Lung (tissue), 12 donors: ENCODE results near the gene S100PBP. TPM values are rescaled to one million over a fixed set of nuclear protein-coding genes. Genes with fewer than 3 reads are reported as not detected.

Experiments
- ATAC-seq: fragments of 200-7000 bp; cut with Tn5 transposase; one replicate; pipeline ENCODE4 v1.9.1; 2020; ENCODE audit warnings: moderate number of reproducible peaks; ENCODE audit not compliant: insufficient read depth, low FRiP score
- DNase-seq, 3 donors: peaks; one replicate each; pipeline ENCODE4 v3.0.0-alpha.2; 2013 to 2017
- H3K27ac ChIP-seq, 2 donors: one replicate each; pipeline ENCODE4 v1.5.1; 2013; ENCODE audit warnings: mild to moderate bottlenecking in 2 of 2, moderate library complexity in 2 of 2, control low read depth in 1 of 2, inconsistent platforms in 1 of 2, low read depth in 1 of 2, low read length in 1 of 2
- H3K27me3 ChIP-seq, 3 donors: one replicate each; pipeline ENCODE4 v1.5.1; 2013; ENCODE audit warnings: low read length in 2 of 3; ENCODE audit not compliant: control insufficient read depth in 3 of 3, insufficient read depth in 3 of 3
- H3K36me3 ChIP-seq, 4 donors: one replicate each; pipeline ENCODE4 v1.5.1; 2013; ENCODE audit warnings: low read length in 4 of 4, mild to moderate bottlenecking in 1 of 4, moderate library complexity in 1 of 4; ENCODE audit not compliant: control insufficient read depth in 4 of 4, insufficient read depth in 4 of 4
- H3K4me1 ChIP-seq, 5 donors: one replicate each; pipeline ENCODE4 v1.5.1; 2013; ENCODE audit warnings: low read length in 5 of 5, mild to moderate bottlenecking in 2 of 5, moderate library complexity in 1 of 5; ENCODE audit not compliant: control insufficient read depth in 5 of 5, insufficient read depth in 5 of 5
- H3K4me3 ChIP-seq: one replicate; pipeline ENCODE4 v1.5.1; 2013; ENCODE audit warnings: mild to moderate bottlenecking, control low read depth, moderate library complexity
- H3K9ac ChIP-seq, 2 donors: one replicate each; pipeline ENCODE4 v1.5.1; 2013; ENCODE audit warnings: low read length in 2 of 2, control low read depth in 1 of 2; ENCODE audit not compliant: insufficient read depth in 1 of 2
- H3K9me3 ChIP-seq, 4 donors: one replicate each; pipeline ENCODE4 v1.5.1; 2013; ENCODE audit warnings: low read length in 3 of 4, mild to moderate bottlenecking in 1 of 4, moderate library complexity in 1 of 4; ENCODE audit not compliant: control insufficient read depth in 4 of 4, insufficient read depth in 3 of 4
- CTCF ChIP-seq: IDR thresholded peaks from 2 replicates; pipeline ENCODE4 v1.5.1; 2012; ENCODE audit warnings: mild to moderate bottlenecking; ENCODE audit errors: control extremely low read depth, extremely low read depth
- WGBS, 2 donors: extraction: QIAGEN DNeasy Blood & Tissue Kit; methylation state at CpG; one replicate each; pipeline ENCODE4 v1.1.7; 2013; 5-methylcytosine and 5-hydroxymethylcytosine counted together
- polyA plus RNA-seq, 2 donors: library from polyadenylated mRNA; stranded (reverse); fragments of 200-250 nt; gene quantifications; one replicate each; pipeline ENCODE4 v1.2.1, GENCODE V29; 2013
- total RNA-seq, 2 donors: library from RNA; depleted of rRNA in 1 of 2; stranded (reverse); fragments of >200 nt in 1 of 2; gene quantifications; one replicate each; pipeline ENCODE4 v1.2.1, GENCODE V29; 2014 to 2021
- donor health status: control.
- donor health status: control.
- donor health status: Bipolar disorder and iron deficiency.
- donor health status: healthy.
- donor health status: DM: yes; HTN: yes; CAD: no.

The S100PBP gene
- total and polyA plus RNA-seq, 4 donors, result 7.4 to 56.6 (median 20.9) TPM

DNA sequence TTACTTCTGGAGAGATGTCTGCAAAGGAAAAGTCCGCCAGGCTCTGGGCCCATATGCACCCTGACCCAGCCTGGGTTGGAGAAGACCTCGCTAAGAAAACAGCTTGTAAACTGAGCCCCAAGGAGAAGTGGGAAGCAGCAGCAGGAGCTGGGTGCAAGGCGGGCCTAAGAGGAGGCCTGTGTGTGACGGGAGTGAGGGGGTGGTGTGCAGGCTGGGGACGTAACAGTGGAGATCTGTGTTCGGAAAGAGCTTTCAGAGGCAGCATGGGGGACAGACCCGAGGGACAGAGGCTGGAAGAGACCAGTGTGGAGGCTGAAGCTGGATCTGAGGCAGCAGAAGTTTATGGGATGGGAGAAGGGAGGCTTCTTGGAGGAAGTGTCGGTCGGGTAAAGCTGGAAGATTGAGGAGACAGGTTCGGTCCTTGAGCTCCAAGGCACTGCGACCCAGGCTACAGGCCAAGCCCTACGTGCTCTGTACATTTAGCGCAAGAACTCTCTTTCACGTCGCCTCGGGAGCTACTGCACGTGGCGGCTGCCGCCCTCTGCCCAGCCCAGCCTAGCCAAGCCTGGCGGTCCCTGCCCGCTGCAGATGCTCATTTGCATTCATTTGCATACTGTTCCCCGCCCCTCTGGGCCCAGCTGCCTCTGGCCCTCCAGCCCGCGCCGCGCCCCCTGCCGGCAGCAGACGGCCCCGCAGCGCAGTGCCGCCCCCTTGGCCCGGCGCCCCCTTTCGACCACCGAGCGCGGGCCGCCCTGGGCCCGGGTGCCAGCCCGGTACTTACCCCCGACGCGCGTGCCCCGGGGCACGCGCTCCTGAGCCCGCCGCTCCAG lies 75.1 kb downstream of the S100PBP start:
- H3K9me3 ChIP-seq, result peaks cover 0 to 6% (median 0%) of the 10 kb centered on the region in 4 donors
- peak; percentile 3 for TF ChIP-seq CTCF
- H3K27me3 ChIP-seq, result peaks cover 6 to 13% (median 8%) of the 10 kb centered on the region in 3 donors
- no peak overlapping the region for H3K27ac ChIP-seq
- WGBS, 2 donors, result 19 to 29% methylated on average over 33 to 49 of the region's 49 CpGs
- ATAC-seq (peak; percentile 22), DNase-seq (peak in 1 of 3 donors; percentile 52)
- no peak overlapping the region for H3K4me3 ChIP-seq
- H3K4me1 ChIP-seq, result peaks cover 0 to 12% (median 3%) of the 10 kb centered on the region in 5 donors
- H3K9ac ChIP-seq, result no peak overlapping the region
- H3K36me3 ChIP-seq, result no peaks in the 10 kb centered on the region

GRCh38 chr1:32893198-32894018 lies 76.0 kb downstream of the S100PBP start:
- TF ChIP-seq CTCF, result no peak
- H3K4me3 ChIP-seq, result no peak overlapping the region
- peaks cover 0 to 6% (median 0%) of the 10 kb centered on the region in 4 donors for H3K9me3 ChIP-seq
- peak; percentile 32 for ATAC-seq
- H3K4me1 ChIP-seq, result peaks cover 0 to 12% (median 3%) of the 10 kb centered on the region in 5 donors
- H3K27ac ChIP-seq, result no peak overlapping the region
- no peaks in the 10 kb centered on the region for H3K36me3 ChIP-seq
- H3K9ac ChIP-seq, result no peak overlapping the region
- H3K27me3 ChIP-seq, result peaks cover 3 to 11% (median 8%) of the 10 kb centered on the region in 3 donors
- WGBS, 2 donors, result 3% methylated on average over 58 of the region's 58 CpGs
- DNase-seq, result peak; percentile 53 to 54 (median 54)

DNA sequence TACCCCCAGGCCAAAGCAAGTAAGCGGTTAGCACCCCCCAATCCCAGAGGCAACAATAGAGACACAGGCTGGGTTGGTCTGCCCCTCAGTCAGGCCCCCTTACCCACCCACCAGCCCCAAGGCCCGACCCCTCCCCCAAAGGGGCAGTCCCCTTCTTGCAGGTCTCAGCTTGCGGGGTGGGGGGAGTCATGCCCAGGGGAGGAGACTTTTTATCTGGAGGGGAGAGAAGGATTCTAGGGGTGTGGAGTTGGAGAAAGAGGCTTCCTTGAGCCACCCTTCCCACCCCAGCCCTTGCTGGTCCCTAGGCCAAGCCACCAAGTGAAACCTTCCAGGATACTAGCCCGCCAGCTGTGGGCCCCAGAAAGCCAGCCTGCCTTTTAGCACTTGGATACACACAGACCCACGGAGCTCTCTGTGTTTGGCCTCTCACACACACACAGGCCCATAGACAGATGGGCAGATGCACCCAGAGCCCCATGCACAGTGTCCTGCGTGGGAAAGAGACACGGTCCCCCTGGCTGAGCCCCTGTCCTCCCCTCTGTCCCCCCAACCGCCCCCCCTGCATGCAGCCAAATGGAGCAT lies 76.7 kb downstream of the S100PBP start:
- no peak for ATAC-seq
- no peak for TF ChIP-seq CTCF
- Histone ChIP-seq H3K4me3 (no peak overlapping the region), H3K27me3 (peaks cover 3 to 11% (median 8%) of the 10 kb centered on the region in 3 donors), H3K4me1 (peaks cover 0 to 12% (median 3%) of the 10 kb centered on the region in 5 donors), H3K9ac (no peak overlapping the region), H3K9me3 (peaks cover 0 to 3% (median 0%) of the 10 kb centered on the region in 4 donors), H3K36me3 (no peaks in the 10 kb centered on the region), H3K27ac (no peak overlapping the region)
- WGBS, 2 donors, result 67 to 73% methylated on average over 8 of the region's 8 CpGs
- no peak for DNase-seq
